HG03571 (cell line): ENCODE measurements around the gene TIAM2.
"Not testable (repeated sequence)": the region's sequence is repeated elsewhere in the genome, so short reads cannot be mapped to it uniquely, and the experiment has no call there.

Experiments used
- ATAC-seq: cut with Tn5 transposase; IDR thresholded peaks from one replicate; pipeline ENCODE4 v1.9.1; 2021; ENCODE audit not compliant: unreplicated experiment

Gene TIAM2

GRCh38 chr6:155253337-155253736, 258.2 kb downstream of the TIAM2 start:
- ATAC-seq, result no peak

DNA sequence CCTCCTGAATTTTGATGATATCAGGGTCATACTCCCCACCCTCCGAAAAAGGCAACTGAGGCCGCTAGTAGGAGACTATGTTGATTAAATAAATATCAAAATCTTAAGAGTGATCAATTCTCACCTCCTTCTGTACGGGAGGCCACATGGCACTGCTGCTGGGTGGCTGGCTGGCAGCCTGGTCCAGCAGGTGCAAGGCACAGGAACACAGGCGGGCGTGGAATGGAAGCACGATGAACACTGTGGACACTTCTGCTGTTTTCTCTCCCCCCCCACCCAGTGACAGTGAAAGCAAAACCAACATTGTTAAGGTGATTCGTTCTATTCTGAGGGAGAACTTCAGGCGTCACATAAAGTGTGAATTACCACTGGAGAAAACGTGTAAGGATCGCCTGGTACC, 259.0 kb downstream of the TIAM2 start:
- ATAC-seq, result no peak

DNA sequence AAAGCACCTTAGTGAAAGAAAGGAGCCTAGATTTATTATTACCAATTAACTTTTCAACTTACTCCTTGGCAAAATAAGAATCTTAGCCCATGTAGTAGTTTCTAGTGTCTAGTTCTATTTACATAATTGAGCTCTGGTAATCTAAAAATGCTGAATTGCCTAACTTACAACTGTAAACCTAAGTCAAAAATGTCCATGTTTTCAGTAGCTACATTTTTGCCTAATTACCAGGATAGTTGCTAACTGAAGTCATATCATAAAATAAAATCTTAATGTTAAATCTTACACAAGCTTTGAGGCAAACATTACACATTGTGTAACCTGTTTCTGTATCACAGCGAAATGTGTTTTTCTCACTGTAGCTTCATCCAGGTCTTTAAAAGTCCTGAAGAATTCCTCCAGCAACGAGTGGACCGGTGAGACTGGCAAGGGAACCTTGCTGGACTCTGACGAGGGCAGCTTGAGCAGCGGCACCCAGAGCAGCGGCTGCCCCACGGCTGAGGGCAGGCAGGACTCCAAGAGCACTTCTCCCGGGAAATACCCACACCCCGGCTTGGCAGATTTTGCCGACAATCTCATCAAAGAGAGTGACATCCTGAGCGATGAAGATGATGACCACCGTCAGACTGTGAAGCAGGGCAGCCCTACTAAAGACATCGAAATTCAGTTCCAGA, 261.1 kb downstream of the TIAM2 start:
- ATAC-seq, result no peak

- ATAC-seq, result no peak
Measured at GRCh38 chr6:155257796-155258195, 262.7 kb downstream of the TIAM2 start.

DNA sequence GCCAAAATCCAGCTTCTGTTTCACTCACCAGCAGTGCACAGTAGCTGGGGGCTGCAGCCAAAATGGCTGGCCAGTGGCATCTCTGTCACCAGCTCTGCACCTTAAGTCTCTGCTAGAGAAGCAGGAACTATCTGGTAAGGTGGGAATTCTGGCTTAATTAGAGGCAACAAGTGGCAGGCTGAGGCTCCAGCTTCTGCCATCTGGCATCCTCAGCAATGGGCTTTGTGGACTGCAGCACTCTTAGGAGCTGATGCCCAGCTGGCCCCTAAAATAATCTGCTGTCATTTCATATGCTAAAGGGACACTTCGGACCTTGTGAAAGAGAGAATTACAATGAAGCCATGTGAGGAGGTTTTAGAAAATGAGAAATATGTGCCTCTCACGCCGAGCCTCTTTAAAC, 264.1 kb downstream of the TIAM2 start:
- no peak for ATAC-seq

GRCh38 chr6:155259897-155260296, 264.8 kb downstream of the TIAM2 start:
- no peak for ATAC-seq

DNA sequence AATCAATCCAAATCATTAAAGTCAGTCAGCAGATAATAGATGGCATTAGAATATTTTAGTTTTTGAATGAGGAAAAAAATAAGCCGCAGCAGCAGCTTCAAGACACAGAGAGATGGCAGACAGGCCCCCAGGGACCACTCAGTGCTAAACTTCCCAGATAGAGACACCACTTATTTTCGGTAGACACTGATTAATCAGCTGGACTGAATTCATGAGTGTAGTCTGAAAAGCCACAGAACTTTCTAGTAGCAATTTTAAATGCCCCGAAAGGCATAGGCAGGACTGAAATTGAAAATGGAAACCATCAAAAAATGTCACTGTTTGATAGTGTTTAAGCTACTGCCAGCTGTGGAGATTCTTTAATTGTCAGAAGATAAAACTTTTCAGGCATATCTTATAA, 265.6 kb downstream of the TIAM2 start:
- peak; percentile 81 for ATAC-seq

GRCh38 chr6:155261111-155261900, 266.2 kb downstream of the TIAM2 start:
- no peak for ATAC-seq

GRCh38 chr6:155262655-155263054, 267.5 kb downstream of the TIAM2 start:
- no peak for ATAC-seq

- ATAC-seq, result no peak
Measured at GRCh38 chr6:155263373-155264063, 268.4 kb downstream of the TIAM2 start, which contains the start of gene CLDN20. TSS of gene CLDN20 (plus strand) at chr6:155264013. CDS start at chr6:155275720, 11,707 bp downstream.

DNA sequence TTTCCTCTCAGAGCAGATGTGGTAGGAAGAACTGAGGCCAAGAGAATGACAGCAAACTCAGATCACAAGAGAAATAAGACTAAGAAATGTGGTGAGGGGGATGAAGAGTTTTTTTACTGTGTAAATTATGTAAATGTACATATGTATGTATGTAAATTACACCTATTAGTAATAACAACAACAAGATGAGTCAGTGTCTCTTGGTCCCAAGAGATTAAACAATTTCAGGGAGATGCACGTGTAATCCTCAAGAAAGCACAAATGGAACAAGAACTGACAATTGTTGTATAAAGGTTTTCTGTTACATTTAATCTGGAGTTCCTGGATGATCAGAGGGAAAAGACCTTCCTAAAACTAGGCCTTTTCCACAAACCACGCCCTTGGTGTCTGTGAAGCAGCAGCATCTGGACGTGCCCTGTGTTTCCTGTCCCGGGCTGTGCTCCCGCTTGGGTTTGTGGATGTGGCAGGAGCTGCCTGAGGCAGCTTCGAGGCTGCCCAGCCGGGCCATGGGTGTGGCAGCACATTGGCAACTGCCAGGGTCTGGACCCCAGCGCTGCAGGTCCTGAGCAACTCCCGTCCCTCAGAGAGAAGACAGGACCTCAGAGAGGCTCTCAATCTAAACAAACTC, 269.7 kb downstream of the TIAM2 start:
- no peak for ATAC-seq

- no peak for ATAC-seq
Measured at GRCh38 chr6:155265843-155266535, 270.9 kb downstream of the TIAM2 start.

GRCh38 chr6:155267411-155267810, 272.3 kb downstream of the TIAM2 start:
- no peak for ATAC-seq

DNA sequence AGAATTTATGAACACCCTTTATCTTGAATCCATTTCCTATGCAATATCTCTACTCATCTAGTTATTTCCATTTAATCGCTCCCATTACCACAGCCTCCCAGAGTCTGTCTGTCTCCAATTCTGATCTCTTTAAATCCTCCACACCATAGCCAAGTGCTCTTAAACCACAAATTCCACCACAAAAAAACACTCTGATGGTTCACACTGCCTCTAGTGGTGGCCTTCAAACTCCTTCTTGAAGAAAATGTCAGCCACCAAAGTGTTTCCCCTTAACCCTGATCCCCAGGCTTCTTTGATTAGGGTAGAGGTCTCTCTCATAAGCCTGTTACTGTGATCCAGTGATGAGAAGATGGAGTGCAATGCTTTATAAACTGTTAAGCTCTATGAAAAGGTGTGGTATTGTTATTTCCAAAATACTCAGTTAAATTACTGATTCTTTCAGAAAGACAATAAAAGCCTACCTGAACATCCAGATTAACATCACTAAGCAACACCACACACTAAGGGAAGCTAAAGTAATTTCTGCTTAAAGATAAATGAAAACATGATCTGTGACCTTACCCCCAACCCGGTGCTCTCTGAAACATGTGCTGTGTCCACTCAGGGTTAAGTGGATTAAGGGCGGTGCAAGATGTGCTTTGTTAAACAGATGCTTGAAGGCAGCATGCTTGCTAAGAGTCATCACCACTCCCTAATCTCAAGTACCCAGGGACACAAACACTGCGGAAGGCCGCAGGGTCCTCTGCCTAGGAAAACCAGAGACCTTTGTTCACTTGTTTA, 273.2 kb downstream of the TIAM2 start:
- ATAC-seq, result not testable (repeated sequence)

DNA sequence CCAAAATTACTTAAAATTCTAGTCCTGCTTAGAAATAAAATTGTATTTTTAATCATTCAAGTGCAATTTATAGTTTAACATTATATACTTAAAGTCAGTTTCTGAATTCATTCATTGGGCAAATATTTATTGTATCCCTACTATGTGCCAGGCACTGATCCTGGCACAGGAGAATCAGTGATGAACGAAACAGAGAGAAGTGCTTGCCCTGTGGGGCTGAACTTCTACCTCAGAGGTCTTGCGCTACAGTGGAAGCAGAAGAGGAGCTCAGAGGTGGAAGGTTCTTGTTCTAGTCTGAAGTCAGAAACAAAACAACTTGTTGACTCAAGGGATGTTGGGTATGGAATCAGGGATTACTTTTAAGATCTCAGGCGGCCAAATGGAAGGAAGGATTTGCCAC, 274.6 kb downstream of the TIAM2 start:
- ATAC-seq, result no peak

DNA sequence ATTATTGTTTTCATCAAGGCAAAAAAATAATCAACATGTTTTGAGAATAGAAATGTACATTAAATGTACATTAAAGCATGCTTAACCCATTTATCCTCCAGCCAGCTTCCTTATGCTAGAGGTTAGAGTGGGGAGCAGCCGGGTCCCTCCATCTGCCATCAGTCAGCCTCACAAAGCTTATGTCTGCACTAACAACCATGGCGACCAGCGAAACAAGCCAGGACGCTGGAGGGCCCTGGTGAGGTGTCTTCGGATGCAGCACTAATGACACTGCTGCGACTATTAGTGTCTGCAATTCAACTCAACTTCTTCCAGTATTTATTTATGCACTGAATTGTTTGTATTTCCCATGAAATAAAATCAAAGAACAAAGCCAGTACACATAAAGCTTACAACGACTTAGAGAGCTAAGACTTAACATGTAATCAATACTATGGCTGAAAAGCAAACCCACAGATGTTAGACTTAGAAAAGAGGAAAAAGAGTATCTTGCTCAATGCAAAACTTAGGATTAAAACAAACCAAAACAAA, 275.5 kb downstream of the TIAM2 start:
- ATAC-seq, result no peak

GRCh38 chr6:155271145-155271544, 276.0 kb downstream of the TIAM2 start:
- ATAC-seq, result no peak

DNA sequence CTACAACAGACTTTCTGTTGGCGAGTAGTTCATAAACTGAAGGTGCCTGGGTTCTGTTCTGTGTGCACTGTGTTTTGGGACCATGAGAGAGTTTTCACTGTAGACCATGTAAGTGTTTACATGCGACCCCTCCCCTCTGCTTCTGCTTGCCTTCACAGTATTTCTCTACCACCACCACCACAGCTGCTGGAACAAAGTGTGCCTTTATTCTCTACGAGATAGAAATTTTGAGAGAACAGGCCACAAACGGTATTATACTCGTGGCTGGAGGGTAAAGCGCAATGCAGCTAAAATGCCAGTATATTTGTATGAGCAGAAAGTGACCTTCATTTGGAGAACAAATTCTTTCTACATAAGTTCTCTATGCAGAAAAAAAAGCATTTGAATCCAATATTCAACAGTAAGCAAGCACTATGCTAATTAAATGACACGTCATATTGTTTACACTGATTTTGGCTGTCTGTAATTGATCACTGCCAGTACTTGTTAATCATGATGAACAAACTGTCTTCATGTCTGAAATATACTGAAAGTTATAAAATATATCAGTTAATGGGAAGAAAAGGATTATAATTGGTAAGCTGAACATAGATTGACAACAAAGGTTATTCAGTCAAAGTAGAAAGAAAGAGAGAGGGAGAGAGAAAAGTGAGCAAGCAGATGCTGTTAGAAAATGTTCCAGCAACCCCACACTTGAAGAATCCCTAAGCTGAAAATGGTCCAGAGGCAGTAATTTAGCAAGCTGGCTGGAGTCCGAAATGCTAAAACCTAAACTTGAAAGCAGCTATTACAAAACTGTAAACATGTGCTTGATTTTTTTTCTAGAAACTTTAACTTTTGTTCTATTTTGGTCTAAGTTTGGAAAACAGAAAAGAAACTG, 277.5 kb downstream of the TIAM2 start:
- ATAC-seq, result no peak

DNA sequence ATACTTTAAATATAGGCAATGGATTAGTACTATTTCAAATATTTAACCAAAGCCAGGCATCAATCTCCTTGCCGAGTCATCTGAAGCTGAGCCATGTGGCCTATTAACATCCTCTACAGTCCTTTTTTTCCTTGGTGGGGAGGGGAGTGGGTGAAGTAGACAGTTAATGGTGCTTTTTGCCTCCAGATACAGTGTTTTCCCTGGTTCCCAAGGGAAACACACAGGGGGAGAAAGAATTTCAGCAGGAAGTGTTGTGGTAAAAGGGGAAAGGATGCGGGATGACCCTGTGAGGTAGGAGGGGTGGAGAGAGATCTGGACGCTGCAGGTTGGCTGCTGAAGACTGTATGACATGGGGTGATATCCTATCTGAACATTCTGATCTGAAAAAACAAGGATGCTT, 278.3 kb downstream of the TIAM2 start:
- ATAC-seq, result no peak
